GM18507 (cell line): ENCODE results near the gene ADGRL3.
"Not testable (repeated sequence)": the region's sequence is repeated elsewhere in the genome, so short reads cannot be mapped to it uniquely, and the experiment has no call there.

ENCODE experiments used
- DNase-seq: peaks from one replicate; pipeline ENCODE4 v3.0.0; 2011; ENCODE audit warnings: low read depth; ENCODE audit not compliant: insufficient read length; ENCODE audit errors: extremely low spot score
- FAIRE-seq: peaks from 2 replicates; lab custom pipeline; 2011; peaks lifted over from hg19 to GRCh38; lab: Jason Lieb, UNC

ADGRL3 gene

GRCh38 chr4:61203436-61203790, 3.3 kb downstream of the ADGRL3 start:
- no peak for FAIRE-seq

GRCh38 chr4:61204353-61205060, 4.4 kb downstream of the ADGRL3 start:
- DNase-seq (no peak), FAIRE-seq (no peak)

More at GRCh38 chr4:61203436-61203790, 3.3 kb downstream of the ADGRL3 start:
- no peak for DNase-seq

GRCh38 chr4:61205066-61205465, 4.9 kb downstream of the ADGRL3 start:
- no peak for FAIRE-seq
- no peak for DNase-seq

GRCh38 chr4:61207156-61207555, 7.0 kb downstream of the ADGRL3 start:
- not testable (repeated sequence) for FAIRE-seq, DNase-seq

- no peak for DNase-seq
- FAIRE-seq, result no peak
Observed at GRCh38 chr4:61210186-61210939, 10.2 kb downstream of the ADGRL3 start.

- FAIRE-seq, result no peak
- no peak for DNase-seq
Observed at GRCh38 chr4:61211781-61212180, 11.7 kb downstream of the ADGRL3 start.

- FAIRE-seq, result no peak
- no peak for DNase-seq
Observed at GRCh38 chr4:61212788-61213187, 12.7 kb downstream of the ADGRL3 start.

GRCh38 chr4:61214680-61215079, 14.6 kb downstream of the ADGRL3 start:
- DNase-seq (no peak), FAIRE-seq (no peak)

- FAIRE-seq (no peak), DNase-seq (no peak)
Observed at GRCh38 chr4:61217222-61217621, 17.1 kb downstream of the ADGRL3 start.

GRCh38 chr4:61220556-61220955, 20.4 kb downstream of the ADGRL3 start:
- DNase-seq (no peak), FAIRE-seq (no peak)

- FAIRE-seq (no peak), DNase-seq (no peak)
Observed at GRCh38 chr4:61223385-61223784, 23.3 kb downstream of the ADGRL3 start.

- DNase-seq (no peak), FAIRE-seq (no peak)
Observed at GRCh38 chr4:61224573-61224972, 24.4 kb downstream of the ADGRL3 start.

- FAIRE-seq, result no peak
- no peak for DNase-seq
Observed at GRCh38 chr4:61225656-61226055, 25.5 kb downstream of the ADGRL3 start.

GRCh38 chr4:61231421-61231820, 31.3 kb downstream of the ADGRL3 start:
- DNase-seq, result no peak
- no peak for FAIRE-seq

- DNase-seq, result no peak
- no peak for FAIRE-seq
Observed at GRCh38 chr4:61239250-61239649, 39.1 kb downstream of the ADGRL3 start.

- DNase-seq (no peak), FAIRE-seq (no peak)
Observed at GRCh38 chr4:61243962-61244361, 43.8 kb downstream of the ADGRL3 start.

- no peak for DNase-seq
- FAIRE-seq, result no peak
Observed at GRCh38 chr4:61245069-61245714, 45.1 kb downstream of the ADGRL3 start.

- DNase-seq (no peak), FAIRE-seq (no peak)
Observed at GRCh38 chr4:61246034-61246433, 45.9 kb downstream of the ADGRL3 start.

- no peak for DNase-seq
- FAIRE-seq, result no peak
Observed at GRCh38 chr4:61248705-61249104, 48.6 kb downstream of the ADGRL3 start.

GRCh38 chr4:61251129-61251528, 51.0 kb downstream of the ADGRL3 start:
- FAIRE-seq, result no peak

GRCh38 chr4:61254406-61254805, 54.3 kb downstream of the ADGRL3 start:
- no peak for DNase-seq
- no peak for FAIRE-seq

More at GRCh38 chr4:61251129-61251528, 51.0 kb downstream of the ADGRL3 start:
- DNase-seq, result no peak
